Esophagus squamous epithelium (tissue), 4 donors: ENCODE measurements around the gene GRID2IP.

Experiments
- CTCF ChIP-seq, 6 experiments: fragments of 450-650 bp in 4 of 6; fragments of 200-600 bp in 2 of 6; sonication (generic) in 2 of 6; IDR thresholded peaks; one replicate each; pipeline ENCODE4 v1.5.1; 2016 to 2019; ENCODE audit warnings: antibody characterized with exemption in 6 of 6, mild to moderate bottlenecking in 4 of 6, moderate library complexity in 4 of 6
- POLR2A ChIP-seq, 4 donors: fragments of 450-650 bp; IDR thresholded peaks; one replicate each; pipeline ENCODE4 v1.6.1; 2017; ENCODE audit warnings: antibody characterized with exemption in 4 of 4, mild to moderate bottlenecking in 4 of 4, moderate library complexity in 3 of 4

GRCh38 chr7:6500691-6501090, 50.6 kb downstream of the GRID2IP start:
- no peak for TF ChIP-seq CTCF (IDR thresholded peaks at IDR 0.05)
- no peak for TF ChIP-seq POLR2A (IDR thresholded peaks at IDR 0.05)
